GM13976 (cell line): Measurements from ENCODE around the gene YES1.
"Not testable (repeated sequence)": the region's sequence is repeated elsewhere in the genome, so short reads cannot be mapped to it uniquely, and the experiment has no call there.

Experiments used
- DNase-seq: peaks from one replicate; pipeline ENCODE4 v3.0.0; 2012; ENCODE audit warnings: low spot score
- in situ Hi-C: fragments of 300-500 bp; cut with MboI; formaldehyde crosslinking; loops from one replicate; pipeline ENCODE4 v1.12.0; 2022; ENCODE audit warnings: low sequenced_read_pairs, mixed read lengths, inconsistent platforms; ENCODE audit not compliant: unreplicated experiment
- TF ChIP-seq, protein P1 (sequence below): IDR thresholded peaks from 2 replicates; pipeline ENCODE4 v1.5.1; 2012; ENCODE audit warnings: borderline replicate concordance, mild to moderate bottlenecking; ENCODE audit not compliant: insufficient read depth; ENCODE audit errors: extremely low read depth, missing control alignments, control extremely low read depth

The YES1 gene

DNA sequence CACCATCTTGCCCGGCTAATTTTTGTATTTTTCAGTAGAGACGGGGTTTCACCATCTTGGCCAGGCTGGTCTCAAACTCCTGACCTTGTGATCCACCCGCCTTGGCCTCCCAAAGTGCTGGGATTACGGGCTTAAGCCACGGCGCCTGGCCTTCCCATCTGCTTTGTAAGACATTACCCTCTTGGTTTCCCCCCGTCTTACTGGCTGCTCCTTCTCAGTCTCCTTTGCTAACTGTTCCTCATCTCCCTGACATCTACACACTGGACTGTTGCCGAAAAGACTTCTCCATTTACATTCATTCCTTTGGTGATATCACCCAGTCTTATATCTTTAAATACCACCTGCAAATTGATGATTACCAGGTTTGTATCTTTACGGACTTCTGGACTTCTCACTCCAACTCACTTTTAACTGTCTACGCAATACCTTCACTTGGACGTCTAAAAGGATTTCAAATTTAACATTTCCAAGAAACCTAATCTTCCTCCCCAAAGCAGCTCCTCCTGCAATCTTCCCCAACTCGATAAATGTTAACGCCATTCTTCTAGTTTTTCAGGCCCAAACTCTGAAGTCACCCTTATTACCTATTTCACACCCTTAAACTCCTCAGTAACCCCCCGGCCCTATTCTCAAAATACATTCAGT lies 37.9 kb downstream of the YES1 start:
- in situ Hi-C loops: no loop called here
- no peak for DNase-seq
- TF ChIP-seq, protein P1, sequence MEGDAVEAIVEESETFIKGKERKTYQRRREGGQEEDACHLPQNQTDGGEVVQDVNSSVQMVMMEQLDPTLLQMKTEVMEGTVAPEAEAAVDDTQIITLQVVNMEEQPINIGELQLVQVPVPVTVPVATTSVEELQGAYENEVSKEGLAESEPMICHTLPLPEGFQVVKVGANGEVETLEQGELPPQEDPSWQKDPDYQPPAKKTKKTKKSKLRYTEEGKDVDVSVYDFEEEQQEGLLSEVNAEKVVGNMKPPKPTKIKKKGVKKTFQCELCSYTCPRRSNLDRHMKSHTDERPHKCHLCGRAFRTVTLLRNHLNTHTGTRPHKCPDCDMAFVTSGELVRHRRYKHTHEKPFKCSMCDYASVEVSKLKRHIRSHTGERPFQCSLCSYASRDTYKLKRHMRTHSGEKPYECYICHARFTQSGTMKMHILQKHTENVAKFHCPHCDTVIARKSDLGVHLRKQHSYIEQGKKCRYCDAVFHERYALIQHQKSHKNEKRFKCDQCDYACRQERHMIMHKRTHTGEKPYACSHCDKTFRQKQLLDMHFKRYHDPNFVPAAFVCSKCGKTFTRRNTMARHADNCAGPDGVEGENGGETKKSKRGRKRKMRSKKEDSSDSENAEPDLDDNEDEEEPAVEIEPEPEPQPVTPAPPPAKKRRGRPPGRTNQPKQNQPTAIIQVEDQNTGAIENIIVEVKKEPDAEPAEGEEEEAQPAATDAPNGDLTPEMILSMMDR: no peak

DNA sequence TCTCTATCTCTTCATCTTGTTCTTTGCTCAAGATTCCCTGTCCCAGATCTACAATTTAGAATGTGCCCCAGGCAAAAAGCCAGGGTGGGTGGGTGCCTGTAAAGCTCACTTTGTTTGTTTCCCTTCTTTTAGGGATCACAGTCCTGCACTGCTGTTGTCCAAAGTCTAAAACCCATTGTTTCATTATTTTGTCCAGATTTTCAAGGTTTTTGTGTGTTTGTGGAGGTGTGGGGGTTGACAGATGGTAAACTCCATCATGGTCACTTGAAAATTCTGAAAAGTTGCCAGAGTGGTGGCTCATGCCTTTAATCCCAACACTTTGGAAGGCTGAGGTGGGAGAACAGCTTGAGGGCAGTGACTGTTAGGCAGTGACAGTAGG lies 41.5 kb downstream of the YES1 start:
- no peak for DNase-seq
- in situ Hi-C loops: no loop called here
- TF ChIP-seq, protein P1: no peak

DNA sequence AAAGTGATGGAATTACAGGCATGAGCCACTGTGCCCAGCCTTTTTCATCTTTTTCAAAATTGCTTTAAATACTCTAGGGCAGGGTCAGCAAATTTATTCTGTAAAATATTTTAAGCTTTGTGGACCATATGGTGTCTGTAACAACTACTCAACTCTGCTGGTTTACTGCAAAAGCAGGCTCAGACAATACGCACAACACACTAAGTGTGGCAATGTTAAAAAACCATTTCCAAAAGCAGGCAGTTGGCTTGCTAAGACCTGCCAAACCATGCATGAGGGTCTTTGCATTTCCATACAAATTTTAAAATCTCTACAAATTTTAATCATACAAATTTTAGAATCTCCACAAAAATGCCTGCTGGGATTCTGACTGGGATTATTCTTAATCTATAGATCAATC lies 44.1 kb downstream of the YES1 start:
- no peak for DNase-seq
- TF ChIP-seq, protein P1: no peak
- in situ Hi-C loops: no loop called here

DNA sequence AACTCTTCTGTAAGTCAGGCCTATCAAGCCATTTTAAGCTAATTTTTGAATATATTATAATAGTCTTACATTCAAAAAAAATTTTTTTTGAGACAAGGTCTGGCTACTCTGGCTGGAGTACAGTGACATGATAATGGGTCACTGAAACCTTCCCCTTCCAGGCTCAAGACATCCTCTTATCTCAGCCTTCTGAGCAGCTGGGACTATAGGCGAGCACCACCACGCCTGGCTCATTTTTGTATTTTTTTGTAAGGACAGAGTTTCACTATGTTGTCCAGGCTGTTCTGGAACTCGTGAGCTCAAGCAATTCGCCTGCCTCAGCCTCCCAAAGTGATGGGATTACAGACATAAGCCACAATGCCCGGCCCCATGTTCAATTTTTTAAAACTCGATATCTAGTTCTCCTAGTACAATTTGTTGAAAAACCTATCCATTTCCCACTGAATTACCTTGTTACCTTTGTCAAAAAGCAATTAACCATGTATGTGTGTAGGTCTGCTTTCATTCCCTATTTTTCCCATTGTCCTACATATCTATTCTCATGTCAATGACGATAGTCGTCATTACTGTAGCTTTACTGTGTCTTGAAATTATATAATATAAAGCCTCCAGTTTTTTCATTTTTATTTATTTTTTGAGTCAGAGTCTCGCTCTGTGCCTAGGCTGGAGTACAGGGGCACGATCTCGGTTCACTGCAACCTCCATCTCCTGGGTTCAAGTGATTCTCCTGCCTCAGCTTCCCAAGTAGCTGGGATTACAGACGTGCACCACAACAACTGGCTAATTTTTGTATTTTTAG lies 44.8 kb downstream of the YES1 start:
- in situ Hi-C loops: no loop called here
- TF ChIP-seq, protein P1: no peak
- no peak for DNase-seq

DNA sequence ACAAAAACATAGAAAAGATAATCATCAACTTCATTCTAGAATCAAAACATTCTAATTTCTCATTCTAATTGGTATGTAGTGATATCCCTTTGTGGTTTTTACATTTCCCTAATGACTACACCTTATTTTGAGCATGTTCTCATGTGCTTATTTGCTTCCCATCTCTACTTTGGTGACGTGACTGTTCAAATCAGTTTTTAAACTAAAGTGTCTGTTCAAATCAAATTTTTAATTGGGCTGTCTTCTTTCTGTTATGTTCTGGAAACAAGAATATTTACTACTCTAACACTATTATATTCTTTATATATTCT lies 45.5 kb downstream of the YES1 start:
- DNase-seq: no peak
- TF ChIP-seq, protein P1: no peak

DNA sequence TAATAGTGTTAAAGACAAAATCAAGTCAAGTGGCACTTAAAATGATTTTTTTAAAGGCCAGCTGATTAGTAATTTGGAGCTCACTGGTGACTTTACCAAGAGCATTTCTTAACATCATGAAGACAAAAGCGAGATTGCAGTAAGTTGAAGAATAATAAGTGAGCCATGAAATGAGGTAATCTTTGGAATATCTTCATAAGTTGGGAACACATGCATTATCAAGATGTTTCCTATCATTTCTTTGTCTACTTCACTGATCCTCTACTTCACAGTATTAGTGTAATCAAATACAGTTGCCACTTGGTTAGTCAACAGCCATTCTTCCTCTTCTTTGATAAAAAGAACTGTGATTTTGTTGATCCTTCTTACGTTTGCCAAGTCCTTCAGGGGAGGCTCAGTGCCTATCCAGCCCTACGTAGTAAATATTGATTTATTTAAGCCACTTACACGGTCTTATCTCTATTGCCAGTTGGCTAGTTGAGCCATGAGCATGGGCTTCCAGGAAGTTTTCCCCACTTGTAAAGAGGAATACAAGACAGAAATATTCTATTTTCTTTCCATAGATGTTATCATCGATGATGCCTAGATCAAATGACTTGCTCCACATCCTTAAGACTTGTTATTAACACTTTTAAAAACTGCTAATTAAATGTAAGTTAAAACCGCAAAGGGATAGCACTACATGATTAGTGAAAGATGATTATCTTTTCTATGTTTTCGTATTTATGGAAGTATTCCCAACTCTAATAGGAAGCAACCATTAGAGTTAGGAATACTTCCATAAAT lies 46.1 kb downstream of the YES1 start:
- in situ Hi-C loops: no loop called here
- TF ChIP-seq, protein P1: no peak
- DNase-seq: no peak

More for the DNA sequence above, 45.5 kb downstream of the YES1 start:
- in situ Hi-C loops: no loop called here

DNA sequence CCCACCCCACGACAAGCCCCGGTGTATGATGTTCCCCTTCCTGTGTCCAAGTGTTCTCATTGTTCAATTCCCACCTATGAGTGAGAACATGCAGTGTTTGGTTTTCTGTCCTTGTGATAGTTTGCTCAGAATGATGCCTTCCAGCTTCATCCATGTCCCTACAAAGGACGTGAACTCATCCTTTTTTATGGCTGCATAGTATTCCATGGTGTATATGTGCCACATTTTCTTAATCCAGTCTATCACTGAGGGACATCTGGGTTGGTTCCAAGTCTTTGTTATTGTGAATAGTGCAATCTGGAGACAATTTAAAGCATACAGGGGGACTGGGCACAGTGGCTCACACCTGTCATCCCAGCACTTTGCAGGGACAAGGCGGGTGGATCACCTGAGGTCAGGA lies 52.2 kb downstream of the YES1 start:
- DNase-seq, in situ Hi-C loops: not testable (repeated sequence)
